GM12801 (cell line): Measurements from ENCODE around the gene HOXD3.

Source experiments
- CTCF ChIP-seq: IDR thresholded peaks from one replicate; pipeline ENCODE4 v1.5.1; 2011; ENCODE audit warnings: control low read depth; ENCODE audit not compliant: insufficient read length; ENCODE audit errors: extremely low read depth

The HOXD3 gene

GRCh38 chr2:176167398-176167797, 10.3 kb downstream of the HOXD3 start:
- TF ChIP-seq CTCF = no peak

DNA sequence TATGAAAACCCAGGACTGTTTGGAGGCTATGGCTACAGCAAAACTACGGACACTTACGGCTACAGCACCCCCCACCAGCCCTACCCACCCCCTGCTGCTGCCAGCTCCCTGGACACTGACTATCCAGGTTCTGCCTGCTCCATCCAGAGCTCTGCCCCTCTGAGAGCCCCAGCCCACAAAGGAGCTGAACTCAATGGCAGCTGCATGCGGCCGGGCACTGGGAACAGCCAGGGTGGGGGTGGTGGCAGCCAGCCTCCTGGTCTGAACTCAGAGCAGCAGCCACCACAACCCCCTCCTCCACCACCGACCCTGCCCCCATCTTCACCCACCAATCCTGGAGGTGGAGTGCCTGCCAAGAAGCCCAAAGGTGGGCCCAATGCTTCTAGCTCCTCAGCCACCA, 12.1 kb downstream of the HOXD3 start:
- TF ChIP-seq CTCF = no peak

- TF ChIP-seq CTCF = no peak
Observed at GRCh38 chr2:176169711-176170110, 12.6 kb downstream of the HOXD3 start.

GRCh38 chr2:176170602-176171305, 13.6 kb downstream of the HOXD3 start:
- no peak for TF ChIP-seq CTCF

DNA sequence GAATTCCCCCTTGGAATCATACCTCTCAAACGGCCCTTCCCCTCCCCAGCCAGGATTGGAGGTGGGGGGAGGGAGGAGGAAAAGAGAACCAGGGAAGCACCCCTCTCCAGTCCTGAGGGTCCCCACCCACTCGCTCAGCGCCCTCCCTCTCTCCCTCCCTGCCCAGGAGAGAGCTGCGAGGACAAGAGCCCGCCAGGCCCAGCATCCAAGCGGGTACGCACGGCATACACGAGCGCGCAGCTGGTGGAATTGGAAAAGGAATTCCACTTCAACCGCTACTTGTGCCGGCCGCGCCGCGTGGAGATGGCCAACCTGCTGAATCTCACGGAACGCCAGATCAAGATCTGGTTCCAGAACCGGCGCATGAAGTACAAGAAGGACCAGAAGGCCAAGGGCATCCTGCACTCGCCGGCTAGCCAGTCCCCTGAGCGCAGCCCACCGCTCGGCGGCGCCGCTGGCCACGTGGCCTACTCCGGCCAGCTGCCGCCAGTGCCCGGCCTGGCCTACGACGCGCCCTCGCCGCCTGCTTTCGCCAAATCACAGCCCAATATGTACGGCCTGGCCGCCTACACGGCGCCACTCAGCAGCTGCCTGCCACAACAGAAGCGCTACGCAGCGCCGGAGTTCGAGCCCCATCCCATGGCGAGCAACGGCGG, 14.4 kb downstream of the HOXD3 start:
- TF ChIP-seq CTCF = no peak

GRCh38 chr2:176172007-176172894, 15.1 kb downstream of the HOXD3 start:
- TF ChIP-seq CTCF = no peak

DNA sequence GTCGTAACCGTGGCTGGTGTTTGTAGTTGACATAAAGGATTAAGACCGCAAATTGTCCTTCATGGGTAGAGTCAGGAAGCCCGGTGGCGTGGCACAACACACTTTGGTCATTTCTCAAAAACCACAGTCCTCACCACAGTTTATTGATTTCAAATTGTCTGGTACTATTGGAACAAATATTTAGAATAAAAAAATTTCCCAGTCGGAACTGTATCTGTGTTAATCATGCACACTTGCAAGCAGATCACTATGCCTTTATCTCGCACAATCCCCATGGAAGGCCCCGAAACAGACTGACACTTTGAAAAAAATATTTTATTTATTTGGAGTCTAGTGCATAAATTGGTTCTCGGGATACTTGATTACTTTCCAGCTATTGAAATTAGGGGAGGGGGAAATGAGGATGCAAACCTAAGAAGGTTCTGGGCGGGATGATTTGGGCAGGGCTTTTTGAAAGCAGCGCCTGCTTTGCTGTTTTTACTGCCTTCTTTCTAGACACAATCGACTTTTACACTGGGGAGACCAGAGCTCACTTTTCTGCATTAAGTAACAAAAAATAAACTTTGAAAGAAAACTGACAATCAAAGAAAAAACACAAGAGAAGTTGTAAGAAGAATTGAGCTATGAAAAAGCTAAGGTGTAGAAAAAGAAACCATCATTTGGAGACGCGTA, 15.9 kb downstream of the HOXD3 start:
- TF ChIP-seq CTCF = no peak
